AG10803 (cell line): ENCODE data around the gene MOCOS.

Source experiments
- DNase-seq: peaks from one replicate; pipeline ENCODE4 v3.0.0; 2010; ENCODE audit warnings: low read depth
- H3K4me3 ChIP-seq: 2 replicates; pipeline ENCODE4 v1.5.1; 2011; ENCODE audit warnings: mild to moderate bottlenecking, low read length, control low read depth
- TF ChIP-seq, protein P1 (sequence below): conservative IDR thresholded peaks from 2 replicates; pipeline ENCODE4 v1.5.1; 2011; ENCODE audit warnings: mild to moderate bottlenecking, low read length, control low read depth, inconsistent platforms

MOCOS gene

DNA sequence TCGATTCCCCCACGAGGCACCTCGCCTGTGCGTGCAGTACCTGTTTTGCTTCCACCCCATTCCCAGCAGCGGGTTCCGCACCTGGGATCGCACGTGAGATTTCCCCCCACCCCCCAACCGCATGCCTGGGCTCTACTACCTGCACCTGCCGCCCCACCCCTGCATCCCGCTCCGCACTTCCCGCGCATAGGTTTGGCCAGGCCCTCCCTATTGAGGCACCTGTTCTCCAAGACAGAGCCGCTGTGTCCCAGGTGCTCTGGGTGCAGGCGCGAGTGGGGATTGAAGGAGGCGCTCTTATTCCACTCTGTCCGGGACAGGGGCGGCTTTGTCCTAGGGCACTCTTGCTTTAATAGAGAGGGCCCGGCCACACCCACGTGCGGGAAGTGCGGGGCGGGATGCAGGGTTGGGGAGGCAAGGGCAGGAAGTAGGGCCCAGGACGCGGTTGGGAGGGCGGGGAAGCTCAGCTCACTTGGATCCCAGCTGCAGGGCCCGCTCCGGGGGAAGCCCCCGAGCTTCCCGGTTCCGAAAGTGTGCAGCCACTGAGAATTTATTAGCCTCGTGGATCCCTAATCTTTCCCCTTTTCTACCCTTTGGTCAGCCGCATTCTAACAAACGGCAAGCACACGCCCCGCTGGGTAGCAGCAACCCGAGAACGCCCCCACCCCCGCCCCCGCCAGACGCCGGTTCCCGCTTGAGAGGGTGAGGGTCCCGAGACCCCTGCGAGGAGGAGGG lies 670 bp upstream of the MOCOS start:
- DNase-seq = peak; percentile 26

DNA sequence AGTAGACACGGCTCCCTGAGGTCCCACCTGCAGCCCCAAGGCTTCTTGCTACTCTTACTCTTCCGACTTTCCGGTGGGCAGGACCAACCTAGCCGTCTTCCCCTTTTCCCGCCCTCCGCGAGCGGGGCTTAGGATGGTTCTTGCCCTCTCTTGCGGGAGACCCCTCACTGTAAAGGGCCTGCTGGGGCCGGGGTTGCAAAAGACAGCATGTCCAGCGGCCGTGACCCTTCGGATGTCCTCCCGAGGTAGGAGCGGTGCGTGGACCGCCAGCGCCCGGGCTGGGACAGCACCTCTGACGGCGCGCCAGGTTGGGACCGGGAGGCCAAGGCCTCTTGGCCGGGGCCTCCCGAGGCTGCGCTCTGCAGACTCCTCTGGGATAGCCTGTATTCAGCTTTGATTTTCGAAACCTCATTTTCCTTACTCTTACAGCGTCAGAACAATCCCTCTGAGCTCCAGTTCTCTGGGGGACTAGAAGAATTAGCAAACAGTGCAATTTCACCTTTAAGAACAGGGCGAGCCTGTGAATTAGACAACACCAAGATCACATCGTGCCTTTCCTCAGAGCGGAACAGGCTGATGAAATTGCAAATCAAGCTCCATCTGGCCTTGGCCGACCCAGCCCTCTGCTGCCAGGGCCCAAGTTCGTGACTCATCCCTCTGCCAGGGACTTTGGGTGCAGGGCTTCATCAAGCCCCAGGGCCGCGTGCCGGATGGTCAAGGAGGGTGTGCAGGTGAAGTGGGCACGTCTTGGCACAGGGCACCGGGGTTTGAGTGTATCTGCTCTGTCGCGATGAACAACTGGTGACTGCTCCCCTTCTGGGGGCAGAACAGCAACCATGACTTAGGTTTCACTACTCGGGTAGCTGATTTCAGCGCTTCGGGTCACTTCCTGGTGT lies 777 bp downstream of the MOCOS start:
- TF ChIP-seq, protein P1, sequence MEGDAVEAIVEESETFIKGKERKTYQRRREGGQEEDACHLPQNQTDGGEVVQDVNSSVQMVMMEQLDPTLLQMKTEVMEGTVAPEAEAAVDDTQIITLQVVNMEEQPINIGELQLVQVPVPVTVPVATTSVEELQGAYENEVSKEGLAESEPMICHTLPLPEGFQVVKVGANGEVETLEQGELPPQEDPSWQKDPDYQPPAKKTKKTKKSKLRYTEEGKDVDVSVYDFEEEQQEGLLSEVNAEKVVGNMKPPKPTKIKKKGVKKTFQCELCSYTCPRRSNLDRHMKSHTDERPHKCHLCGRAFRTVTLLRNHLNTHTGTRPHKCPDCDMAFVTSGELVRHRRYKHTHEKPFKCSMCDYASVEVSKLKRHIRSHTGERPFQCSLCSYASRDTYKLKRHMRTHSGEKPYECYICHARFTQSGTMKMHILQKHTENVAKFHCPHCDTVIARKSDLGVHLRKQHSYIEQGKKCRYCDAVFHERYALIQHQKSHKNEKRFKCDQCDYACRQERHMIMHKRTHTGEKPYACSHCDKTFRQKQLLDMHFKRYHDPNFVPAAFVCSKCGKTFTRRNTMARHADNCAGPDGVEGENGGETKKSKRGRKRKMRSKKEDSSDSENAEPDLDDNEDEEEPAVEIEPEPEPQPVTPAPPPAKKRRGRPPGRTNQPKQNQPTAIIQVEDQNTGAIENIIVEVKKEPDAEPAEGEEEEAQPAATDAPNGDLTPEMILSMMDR = no peak
- H3K4me3 ChIP-seq = peak overlapping the region; percentile 88
- DNase-seq = peak; percentile 81

More for the DNA sequence above, 670 bp upstream of the MOCOS start:
- H3K4me3 ChIP-seq = peak overlapping the region; percentile 88
- TF ChIP-seq, protein P1 = no peak

DNA sequence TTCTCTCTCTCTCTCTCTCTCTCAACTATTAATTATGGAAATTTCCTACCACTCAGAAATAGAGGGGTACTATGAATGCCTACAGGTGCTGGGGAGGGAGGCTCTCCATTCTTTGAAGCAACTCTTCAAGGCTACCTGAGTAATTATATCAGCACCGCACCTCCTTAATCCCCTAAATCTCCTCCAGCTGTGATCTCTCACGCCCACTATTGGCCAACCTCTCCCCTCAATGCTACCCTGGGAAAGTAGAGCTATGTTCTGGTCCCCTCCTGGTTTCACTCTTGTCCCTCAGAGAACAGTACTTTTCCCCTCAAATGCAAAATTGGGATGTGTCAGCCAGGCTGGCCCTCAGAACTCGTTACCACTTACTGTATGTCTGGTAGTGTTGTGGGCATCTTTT lies 1.6 kb downstream of the MOCOS start:
- TF ChIP-seq, protein P1 = no peak
- no peak overlapping the region for H3K4me3 ChIP-seq
- DNase-seq = no peak

DNA sequence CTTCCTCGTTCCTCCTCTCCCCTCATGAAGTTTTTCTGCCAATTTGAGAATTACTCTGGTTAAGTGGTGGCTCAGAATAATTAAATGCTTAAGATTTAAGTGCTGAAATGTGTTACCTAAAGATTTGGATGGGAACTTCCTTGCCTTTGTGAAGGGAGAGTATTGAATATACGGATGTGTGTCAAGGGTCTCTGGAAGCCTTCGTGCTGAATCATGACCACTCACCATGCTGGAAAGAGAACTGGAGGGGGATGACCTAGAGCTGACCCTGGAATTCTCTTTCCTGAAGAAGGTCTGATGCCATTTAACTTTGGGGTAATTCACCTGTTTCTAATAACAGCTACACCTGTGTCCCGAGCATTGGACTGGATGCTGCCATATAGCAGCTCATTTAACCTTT lies 2.2 kb downstream of the MOCOS start:
- TF ChIP-seq, protein P1 = no peak

DNA sequence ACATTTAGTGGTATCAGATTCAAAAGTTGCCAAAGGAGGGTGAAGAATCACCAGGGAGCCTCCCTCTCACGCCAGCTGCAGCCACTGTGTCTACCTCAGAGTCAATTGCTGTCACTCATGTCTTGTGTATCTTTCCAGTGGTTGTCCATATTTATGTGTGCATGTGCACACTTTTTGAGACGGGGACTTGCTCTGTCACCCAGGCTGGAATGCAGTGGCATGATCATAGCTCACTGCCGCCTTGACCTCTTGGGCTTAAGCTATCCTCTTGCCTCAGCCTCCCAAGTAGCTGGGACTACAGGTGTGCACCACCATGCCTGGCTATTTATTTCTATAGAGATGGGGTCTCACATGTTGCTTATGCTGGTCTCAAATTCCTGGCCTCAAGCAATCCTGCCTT lies 4.0 kb downstream of the MOCOS start:
- TF ChIP-seq, protein P1 = no peak
- H3K4me3 ChIP-seq = no peak overlapping the region
- DNase-seq = no peak

More for the DNA sequence above, 2.2 kb downstream of the MOCOS start:
- DNase-seq = no peak
- no peak overlapping the region for H3K4me3 ChIP-seq

DNA sequence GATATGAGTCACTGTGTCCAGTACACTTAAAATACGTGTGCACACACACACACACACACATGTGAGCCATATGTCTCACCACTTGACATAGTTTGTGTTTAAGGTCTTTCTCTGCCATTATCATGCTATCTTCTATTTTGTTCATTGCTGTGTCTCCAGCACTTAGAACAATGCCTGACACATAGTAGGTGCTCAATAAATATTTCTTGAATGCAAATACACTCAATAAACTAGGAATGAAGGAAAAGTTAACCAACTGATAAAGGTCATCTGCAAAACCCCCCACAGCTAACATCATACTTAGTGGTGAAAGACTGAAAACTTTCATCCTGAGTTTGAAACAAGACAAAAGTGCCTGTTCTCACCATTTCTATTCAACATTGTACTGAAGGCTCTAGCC lies 4.4 kb downstream of the MOCOS start:
- DNase-seq = no peak
- TF ChIP-seq, protein P1 = no peak
- no peak overlapping the region for H3K4me3 ChIP-seq
